GM18519 (cell line): Measurements from ENCODE around the gene NPEPPS.

Experiments
- ATAC-seq: cut with Tn5 transposase; IDR thresholded peaks from one replicate; pipeline ENCODE4 v1.9.1; 2021; ENCODE audit warnings: mild to moderate bottlenecking, moderate library complexity; ENCODE audit not compliant: unreplicated experiment, low FRiP score

NPEPPS gene

GRCh38 chr17:47653442-47653841 is 122.5 kb downstream of the NPEPPS start:
- no peak for ATAC-seq

GRCh38 chr17:47654991-47655390 is 124.1 kb downstream of the NPEPPS start:
- ATAC-seq: no peak

- no peak for ATAC-seq
Observed at GRCh38 chr17:47660064-47660492, 129.2 kb downstream of the NPEPPS start.

GRCh38 chr17:47663912-47664623 is 133.2 kb downstream of the NPEPPS start:
- ATAC-seq: no peak

- no peak for ATAC-seq
Observed at GRCh38 chr17:47664624-47664941, 133.7 kb downstream of the NPEPPS start.

GRCh38 chr17:47665655-47666054 is 134.7 kb downstream of the NPEPPS start:
- ATAC-seq: no peak

- no peak for ATAC-seq
Observed at GRCh38 chr17:47669081-47669480, 138.2 kb downstream of the NPEPPS start.

GRCh38 chr17:47670064-47670463 is 139.2 kb downstream of the NPEPPS start:
- ATAC-seq: no peak
